CD4-positive, alpha-beta T cell treated with Interferon alpha-2 for 1 hour (primary cell): ENCODE data around the gene OR11L1.

Experiments used
- DNase-seq, 2 donors: peaks; one replicate each; pipeline ENCODE4 v3.0.0-alpha.2; 2020 to 2022

The OR11L1 gene

GRCh38 chr1:247841796-247842195 is at the start of gene OR11L1:
Gene OR11L1 (minus strand): TSS chr1:247841896. CDS start chr1:247841896, 0 bp downstream.
- DNase-seq: no peak

GRCh38 chr1:247884797-247885413 is 43.2 kb upstream of the OR11L1 start:
- no peak for DNase-seq

GRCh38 chr1:247883346-247883745 is 41.6 kb upstream of the OR11L1 start:
- no peak for DNase-seq

- DNase-seq: no peak
These were observed 23.7 kb upstream of the OR11L1 start for GRCh38 chr1:247865416-247865815.

GRCh38 chr1:247864644-247865043 is 22.9 kb upstream of the OR11L1 start:
- DNase-seq: no peak

- no peak for DNase-seq
These were observed 21.1 kb upstream of the OR11L1 start for GRCh38 chr1:247862756-247863155.

GRCh38 chr1:247857985-247858619 is 16.4 kb upstream of the OR11L1 start:
- DNase-seq: no peak

- DNase-seq: peak; percentile 14 to 17
These were observed 15.6 kb upstream of the OR11L1 start, which contains the start of gene TRIM58 for GRCh38 chr1:247857069-247857984. Gene TRIM58 (plus strand): TSS chr1:247857187. CDS start chr1:247857247, 60 bp downstream.

GRCh38 chr1:247855911-247856310 is 14.2 kb upstream of the OR11L1 start:
- DNase-seq: no peak

- DNase-seq: no peak
These were observed 13.3 kb upstream of the OR11L1 start for GRCh38 chr1:247854899-247855545.

- DNase-seq: no peak
These were observed 7.9 kb upstream of the OR11L1 start for GRCh38 chr1:247849616-247850015.

- no peak for DNase-seq
These were observed 6.7 kb upstream of the OR11L1 start for GRCh38 chr1:247848346-247848745.

GRCh38 chr1:247845693-247846017 is 4.0 kb upstream of the OR11L1 start:
- DNase-seq: no peak

GRCh38 chr1:247845011-247845692 is 3.5 kb upstream of the OR11L1 start:
- no peak for DNase-seq

GRCh38 chr1:247843411-247843810 is 1.7 kb upstream of the OR11L1 start:
- no peak for DNase-seq

- DNase-seq: no peak
These were observed 878 bp downstream of the OR11L1 start for GRCh38 chr1:247840818-247841217.

GRCh38 chr1:247833601-247834000 is 8.1 kb downstream of the OR11L1 start:
- no peak for DNase-seq

GRCh38 chr1:247829656-247830055 is 12.0 kb downstream of the OR11L1 start:
- DNase-seq: no peak

GRCh38 chr1:247825362-247825761 is 16.3 kb downstream of the OR11L1 start:
- DNase-seq: no peak

- no peak for DNase-seq
These were observed 17.7 kb downstream of the OR11L1 start, which contains the start of gene OR14A16 for GRCh38 chr1:247824023-247824422. Gene OR14A16 (minus strand): TSS chr1:247824119. CDS start chr1:247815729, 8,390 bp downstream.

GRCh38 chr1:247822060-247822459 is 19.6 kb downstream of the OR11L1 start:
- DNase-seq: no peak

- DNase-seq: no peak
These were observed 29.1 kb downstream of the OR11L1 start for GRCh38 chr1:247812637-247813036.
